ENCODE measurements around the gene NPEPL1. TPM values are rescaled to one million over a fixed set of nuclear protein-coding genes. Genes with fewer than 3 reads are reported as not detected.
"Not testable (repeated sequence)": the region's sequence is repeated elsewhere in the genome, so short reads cannot be mapped to it uniquely, and the experiment has no call there.

NPEPL1 gene
- polyA plus RNA-seq, 3 donors, result 25.9 to 48.6 (median 33.4) TPM

GRCh38 chr20:58744836-58745235 is 52.2 kb downstream of the NPEPL1 start:
- WGBS, 3 donors, result 57 to 88% (median 63%) methylated on average over 1 of the region's 1 CpG
- no peak overlapping the region for H3K27ac ChIP-seq (ENCODE audit: low read depth, low read length)

- 85 to 97% (median 90%) methylated on average over 1 of the region's 1 CpG for WGBS, 3 donors
- no peak overlapping the region for H3K27ac ChIP-seq (ENCODE audit: low read depth, low read length)
Observed at GRCh38 chr20:58745391-58745790, 52.8 kb downstream of the NPEPL1 start.

- WGBS, 3 donors, result 64 to 77% (median 66%) methylated on average over 11 of the region's 11 CpGs
- no peak overlapping the region for H3K27ac ChIP-seq (ENCODE audit: low read depth, low read length)
Observed at GRCh38 chr20:58746620-58747019, 54.0 kb downstream of the NPEPL1 start.

GRCh38 chr20:58747211-58747610 is 54.6 kb downstream of the NPEPL1 start:
- 60 to 81% (median 71%) methylated on average over 8 of the region's 8 CpGs for WGBS, 3 donors

GRCh38 chr20:58748618-58749017 is 56.0 kb downstream of the NPEPL1 start:
- H3K27ac ChIP-seq (ENCODE audit: low read depth, low read length), result no peak overlapping the region
- 49 to 57% (median 57%) methylated on average over 3 of the region's 3 CpGs for WGBS, 3 donors

More at GRCh38 chr20:58747211-58747610, 54.6 kb downstream of the NPEPL1 start:
- H3K27ac ChIP-seq (ENCODE audit: low read depth, low read length), result no peak overlapping the region

- H3K27ac ChIP-seq (ENCODE audit: low read depth, low read length), result no peak overlapping the region
- 85 to 93% (median 91%) methylated on average over 11 of the region's 11 CpGs for WGBS, 3 donors
Observed at GRCh38 chr20:58749098-58749769, 56.6 kb downstream of the NPEPL1 start.

GRCh38 chr20:58749979-58750378 is 57.4 kb downstream of the NPEPL1 start:
- no peak overlapping the region for H3K27ac ChIP-seq (ENCODE audit: low read depth, low read length)
- 82 to 93% (median 93%) methylated on average over 5 of the region's 5 CpGs for WGBS, 3 donors

- H3K27ac ChIP-seq (ENCODE audit: low read depth, low read length), result not testable (repeated sequence)
- 80 to 85% (median 84%) methylated on average over 2 of the region's 2 CpGs for WGBS, 3 donors
Observed at GRCh38 chr20:58750706-58751105, 58.1 kb downstream of the NPEPL1 start.

GRCh38 chr20:58751979-58752378 is 59.4 kb downstream of the NPEPL1 start:
- WGBS, 3 donors, result 88 to 92% (median 91%) methylated on average over 10 of the region's 10 CpGs
- H3K27ac ChIP-seq (ENCODE audit: low read depth, low read length), result no peak overlapping the region

GRCh38 chr20:58752565-58752964 is 60.0 kb downstream of the NPEPL1 start:
- 90 to 93% (median 92%) methylated on average over 6 of the region's 6 CpGs for WGBS, 3 donors
- no peak overlapping the region for H3K27ac ChIP-seq (ENCODE audit: low read depth, low read length)

GRCh38 chr20:58753267-58753921 is 60.8 kb downstream of the NPEPL1 start:
- WGBS, 3 donors, result 67 to 74% (median 69%) methylated on average over 14 of the region's 14 CpGs
- no peak overlapping the region for H3K27ac ChIP-seq (ENCODE audit: low read depth, low read length)

- H3K27ac ChIP-seq (ENCODE audit: low read depth, low read length), result no peak overlapping the region
- 62 to 82% (median 79%) methylated on average over 17 of the region's 17 CpGs for WGBS, 3 donors
Observed at GRCh38 chr20:58753922-58754551, 61.4 kb downstream of the NPEPL1 start.

GRCh38 chr20:58754584-58754983 is 62.0 kb downstream of the NPEPL1 start:
- WGBS, 3 donors, result 74 to 84% (median 79%) methylated on average over 8 of the region's 8 CpGs
- H3K27ac ChIP-seq (ENCODE audit: low read depth, low read length), result no peak overlapping the region

- H3K27ac ChIP-seq (ENCODE audit: low read depth, low read length), result no peak overlapping the region
- 86 to 89% (median 87%) methylated on average over 18 of the region's 18 CpGs for WGBS, 3 donors
Observed at GRCh38 chr20:58755062-58755697, 62.6 kb downstream of the NPEPL1 start.

- 64 to 78% (median 74%) methylated on average over 28 of the region's 28 CpGs for WGBS, 3 donors
- no peak overlapping the region for H3K27ac ChIP-seq (ENCODE audit: low read depth, low read length)
Observed at GRCh38 chr20:58755766-58756449, 63.3 kb downstream of the NPEPL1 start.

- 76 to 82% (median 79%) methylated on average over 7 of the region's 7 CpGs for WGBS, 3 donors
- H3K27ac ChIP-seq (ENCODE audit: low read depth, low read length), result no peak overlapping the region
Observed at GRCh38 chr20:58756450-58756775, 63.8 kb downstream of the NPEPL1 start.

- WGBS, 3 donors, result 85 to 94% (median 93%) methylated on average over 5 of the region's 5 CpGs
- not testable (repeated sequence) for H3K27ac ChIP-seq (ENCODE audit: low read depth, low read length)
Observed at GRCh38 chr20:58757647-58758046, 65.0 kb downstream of the NPEPL1 start.

GRCh38 chr20:58759947-58760346 is 67.3 kb downstream of the NPEPL1 start:
- WGBS, 3 donors, result 64 to 89% (median 81%) methylated on average over 3 of the region's 3 CpGs
- no peak overlapping the region for H3K27ac ChIP-seq (ENCODE audit: low read depth, low read length)

GRCh38 chr20:58760856-58761255 is 68.3 kb downstream of the NPEPL1 start:
- WGBS, 3 donors, result 74 to 90% (median 89%) methylated on average over 3 of the region's 3 CpGs
- H3K27ac ChIP-seq (ENCODE audit: low read depth, low read length), result no peak overlapping the region

Data from adipose tissue (tissue), 3 donors.